T-cell (primary cell): Measurements from ENCODE around the gene BCAS3. TPM values are rescaled to one million over a fixed set of nuclear protein-coding genes. Genes with fewer than 3 reads are reported as not detected.

Experiments
- ATAC-seq, 4 experiments: fragments of 200-7000 bp in 3 of 4; fragments of 150-1000 bp in 1 of 4; cut with Tn5 transposase; replicated peaks in 1 of 4; 1 replicate in 3 of 4; 2 replicates in 1 of 4; pipeline ENCODE4 v1.10.0; 2021; ENCODE audit warnings: moderate library complexity in 3 of 4, mild to moderate bottlenecking in 2 of 4, moderate number of reproducible peaks in 1 of 4
- CTCF ChIA-PET, 2 donors: fragments of 300-600 bp; sonication (Branson Sonifier 250); formaldehyde crosslinking; loops; one replicate each; lab custom pipeline; 2022; ENCODE audit warnings: antibody characterized with exemption in 2 of 2; lab: Charles Lee
- POLR2A ChIA-PET, 2 donors: fragments of 300-600 bp; sonication (Branson Sonifier 250); formaldehyde crosslinking; loops; one replicate each; lab custom pipeline; 2022; ENCODE audit warnings: antibody characterized with exemption in 2 of 2; lab: Charles Lee
- DNase-seq, 35 experiments: peaks; one replicate each; pipeline versions ENCODE4 v3.0.0 to v3.0.0-alpha.2; 2013 to 2023
- H3K27ac ChIP-seq: one replicate; pipeline ENCODE4 v1.5.1; 2013; ENCODE audit warnings: low read length
- H3K27me3 ChIP-seq, 2 experiments: replicated peaks in 1 of 2; 1 replicate in 1 of 2; 2 replicates in 1 of 2; pipeline versions ENCODE4 v1.6.1 to v1.7.0; 2013; ENCODE audit warnings: low read length in 1 of 2, mixed read lengths in 1 of 2; ENCODE audit not compliant: control insufficient read depth in 2 of 2, insufficient read depth in 2 of 2; ENCODE audit errors: extremely low read depth in 1 of 2
- H3K36me3 ChIP-seq, 2 donors: 1 replicate in 1 of 2; 2 replicates in 1 of 2; pipeline versions ENCODE4 v1.6.1 to v1.7.0; 2013; ENCODE audit warnings: low read length in 1 of 2; ENCODE audit not compliant: control insufficient read depth in 2 of 2, insufficient read depth in 1 of 2; ENCODE audit errors: extremely low read depth in 1 of 2
- H3K4me1 ChIP-seq, 2 experiments: 1 replicate in 1 of 2; 2 replicates in 1 of 2; pipeline versions ENCODE4 v1.6.1 to v1.7.0; 2013; ENCODE audit warnings: low read length in 2 of 2, mixed read lengths in 1 of 2; ENCODE audit not compliant: insufficient read depth in 2 of 2, control insufficient read depth in 1 of 2; ENCODE audit errors: extremely low read depth in 1 of 2
- H3K4me3 ChIP-seq, 2 donors: 1 replicate in 1 of 2; 2 replicates in 1 of 2; pipeline versions ENCODE4 v1.5.1 to v1.7.0; 2013; ENCODE audit warnings: mild to moderate bottlenecking in 2 of 2, low read length in 1 of 2, moderate library complexity in 1 of 2; ENCODE audit not compliant: control insufficient read depth in 1 of 2; ENCODE audit errors: extremely low read depth in 1 of 2
- H3K9me3 ChIP-seq: 2 replicates; pipeline ENCODE4 v1.7.0; 2013
- H3K27ac Mint-ChIP-seq, 2 donors: one replicate each; pipeline ENCODE4 v1.8.0; 2020 to 2021; ENCODE audit warnings: mild to moderate bottlenecking in 2 of 2, mixed read lengths in 2 of 2
- H3K27me3 Mint-ChIP-seq, 2 donors: one replicate each; pipeline ENCODE4 v1.8.0; 2021 to 2022; ENCODE audit warnings: mixed read lengths in 2 of 2
- H3K36me3 Mint-ChIP-seq: one replicate; pipeline ENCODE4 v1.8.0; 2021; ENCODE audit warnings: mixed read lengths
- H3K4me1 Mint-ChIP-seq, 3 donors: one replicate each; pipeline ENCODE4 v1.8.0; 2020 to 2022; ENCODE audit warnings: mixed read lengths in 3 of 3, mild to moderate bottlenecking in 1 of 3
- H3K4me3 Mint-ChIP-seq, 3 donors: one replicate each; pipeline ENCODE4 v1.8.0; 2020 to 2022; ENCODE audit warnings: mild to moderate bottlenecking in 3 of 3, mixed read lengths in 3 of 3, moderate library complexity in 3 of 3
- H3K9me3 Mint-ChIP-seq, 3 donors: one replicate each; pipeline ENCODE4 v1.8.0; 2020 to 2022; ENCODE audit warnings: mixed read lengths in 3 of 3
- WGBS: methylation state at CpG from one replicate; pipeline ENCODE4 v1.1.5; 2013; ENCODE audit warnings: missing lambda C conversion rate; ENCODE audit not compliant: insufficient coverage; 5-methylcytosine and 5-hydroxymethylcytosine counted together
- total RNA-seq, 35 experiments: library from RNA in 6 of 35; stranded (reverse) in 6 of 35; fragments of 120-200 nt in 1 of 35; gene quantifications; one replicate each; pipeline versions ENCODE4 v1.2.1 to v1.2.4 and lab custom pipeline; 2013 to 2026

The BCAS3 gene
- total RNA-seq, 5 donors from 2014 or later (not counting 1 experiment from before 2014, with no cell fraction given) = 33.8 to 57.8 (median 38.1) TPM

DNA sequence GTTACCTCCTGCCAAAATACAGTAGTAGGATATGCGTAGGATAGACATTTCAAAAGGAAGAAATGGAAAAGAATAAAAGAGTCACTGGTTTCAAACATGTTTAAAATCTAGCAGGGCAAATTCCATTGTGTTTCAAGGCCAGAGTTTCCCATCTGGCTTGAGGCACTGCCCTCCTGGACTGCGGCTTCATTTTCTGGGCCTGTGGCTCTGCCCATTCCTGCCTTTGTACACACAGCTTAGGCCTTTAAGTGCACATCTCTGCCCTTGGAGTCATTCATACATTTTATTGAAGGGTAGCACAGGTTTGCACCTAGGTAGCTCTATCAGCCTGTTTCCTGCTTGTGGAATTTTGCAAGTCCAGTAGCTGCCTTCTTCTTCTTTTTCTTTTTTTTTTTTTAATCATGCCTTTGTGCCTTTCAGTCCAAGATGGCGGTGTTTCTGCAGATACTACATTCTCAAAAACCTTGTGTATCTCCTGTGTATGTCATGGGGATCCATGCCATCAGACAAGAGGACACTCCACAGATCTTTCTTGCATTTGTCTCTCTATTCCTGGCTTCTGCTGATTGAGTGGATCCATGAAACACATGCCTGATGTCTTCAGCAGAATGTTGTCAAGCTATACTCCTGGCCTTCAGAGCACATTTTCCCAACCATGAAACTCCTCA, 282.9 kb downstream of the BCAS3 start:
- Histone ChIP-seq H3K4me3 (no peak overlapping the region), H3K9me3 (no peaks in the 10 kb centered on the region), H3K27me3 (no peaks in the 10 kb centered on the region), H3K4me1 (no peaks in the 10 kb centered on the region), H3K27ac (no peak overlapping the region), H3K36me3 (no peaks in the 10 kb centered on the region)
- ChIA-PET CTCF (no interaction called here), POLR2A (no interaction called here)
- no peak overlapping the region for H3K4me3 Mint-ChIP-seq
- DNase-seq (no peak), ATAC-seq (no peak)
- peaks cover 48% of the 10 kb centered on the region for H3K36me3 Mint-ChIP-seq
- peaks cover 7 to 25% (median 10%) of the 10 kb centered on the region in 3 donors for H3K9me3 Mint-ChIP-seq
- 100% methylated on average over 2 of the region's 3 CpGs for WGBS
- H3K27ac Mint-ChIP-seq = no peak overlapping the region
- H3K4me1 Mint-ChIP-seq = no peaks in the 10 kb centered on the region
- H3K27me3 Mint-ChIP-seq = no peaks in the 10 kb centered on the region

DNA sequence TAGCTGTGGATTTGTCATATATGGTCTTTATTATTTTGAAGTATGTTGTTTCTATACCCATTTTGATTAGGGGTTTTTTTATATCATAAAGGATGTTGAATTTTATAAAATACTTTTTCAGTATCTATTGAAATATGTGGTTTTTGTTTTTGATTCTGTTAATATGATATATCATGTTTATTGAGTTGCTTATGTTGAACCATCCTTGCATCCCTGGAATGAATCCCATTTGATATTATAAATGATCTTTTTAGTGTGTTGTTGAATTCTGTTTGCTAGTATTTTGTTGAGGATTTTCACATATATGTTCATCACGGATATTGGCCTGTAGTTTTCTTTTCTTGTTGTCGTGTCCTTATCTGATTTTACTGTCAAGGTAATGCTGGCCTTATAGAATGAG, 286.5 kb downstream of the BCAS3 start:
- DNase-seq (no peak), ATAC-seq (no peak)
- peaks cover 22 to 43% (median 24%) of the 10 kb centered on the region in 3 donors for H3K9me3 Mint-ChIP-seq
- no CpG with 5 or more reads among the region's 2 CpGs for WGBS
- no peaks in the 10 kb centered on the region for H3K4me1 Mint-ChIP-seq
- Histone ChIP-seq H3K9me3 (no peaks in the 10 kb centered on the region), H3K27me3 (no peaks in the 10 kb centered on the region), H3K27ac (no peak overlapping the region), H3K36me3 (no peaks in the 10 kb centered on the region), H3K4me3 (no peak overlapping the region), H3K4me1 (no peaks in the 10 kb centered on the region)
- no peak overlapping the region for H3K27ac Mint-ChIP-seq
- CTCF ChIA-PET = no interaction called here
- no peaks in the 10 kb centered on the region for H3K27me3 Mint-ChIP-seq
- no peak overlapping the region for H3K4me3 Mint-ChIP-seq
- H3K36me3 Mint-ChIP-seq = peaks cover 54% of the 10 kb centered on the region
- POLR2A ChIA-PET = no interaction called here

- H3K9me3 ChIP-seq = no peaks in the 10 kb centered on the region
- Mint-ChIP-seq H3K36me3 (peaks cover 34% of the 10 kb centered on the region), H3K27ac (no peak overlapping the region), H3K27me3 (no peaks in the 10 kb centered on the region), H3K4me1 (peaks cover 0 to 3% (median 3%) of the 10 kb centered on the region in 3 donors), H3K4me3 (no peak overlapping the region), H3K9me3 (peaks cover 16 to 30% (median 18%) of the 10 kb centered on the region in 3 donors)
- H3K4me1 ChIP-seq = no peaks in the 10 kb centered on the region
- H3K4me3 ChIP-seq = no peak overlapping the region
- WGBS = 100% methylated on average over 1 of the region's 2 CpGs
- no peaks in the 10 kb centered on the region for H3K36me3 ChIP-seq
- CTCF ChIA-PET = no interaction called here
- POLR2A ChIA-PET = no interaction called here
- DNase-seq (no peak), ATAC-seq (no peak)
- no peak overlapping the region for H3K27ac ChIP-seq
- H3K27me3 ChIP-seq = no peaks in the 10 kb centered on the region
Measured at GRCh38 chr17:60968266-60968665, 290.6 kb downstream of the BCAS3 start.

- no peak overlapping the region for H3K27ac Mint-ChIP-seq
Measured at GRCh38 chr17:60969500-60970037, 291.9 kb downstream of the BCAS3 start.

DNA sequence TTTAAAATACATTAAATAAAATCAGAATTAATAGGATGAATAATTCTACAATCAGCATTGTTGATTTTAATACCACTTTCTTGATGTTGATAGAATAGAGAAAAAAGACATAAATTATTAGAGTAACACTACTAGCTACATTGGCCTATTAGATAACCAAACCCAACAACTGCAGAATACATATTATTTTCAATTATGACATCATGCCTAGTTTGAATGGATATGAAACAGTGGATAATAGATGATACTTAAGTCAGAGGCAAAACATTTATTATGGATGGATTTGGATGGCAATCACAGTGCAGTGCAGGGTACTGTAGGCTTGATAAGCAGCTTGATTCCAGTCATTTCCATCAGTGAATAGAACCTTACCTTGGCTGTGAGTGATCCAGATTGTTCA, 293.1 kb downstream of the BCAS3 start:
- ChIA-PET CTCF (interaction anchor here in 1 of 2 donors (1.1 kb wide), 1 partner anchor 388 kb away, joined by 4 read pairs; no protein-coding TSS in a partner anchor), POLR2A (no interaction called here)
- no peaks in the 10 kb centered on the region for H3K4me1 ChIP-seq
- no peaks in the 10 kb centered on the region for H3K9me3 ChIP-seq
- no peak overlapping the region for H3K27ac Mint-ChIP-seq
- no peaks in the 10 kb centered on the region for H3K27me3 Mint-ChIP-seq
- DNase-seq = no peak
- no peak for ATAC-seq
- no peaks in the 10 kb centered on the region for H3K36me3 ChIP-seq
- no peak overlapping the region for H3K4me3 Mint-ChIP-seq
- H3K4me1 Mint-ChIP-seq = peaks cover 0 to 3% (median 3%) of the 10 kb centered on the region in 3 donors
- no peak overlapping the region for H3K4me3 ChIP-seq
- H3K27ac ChIP-seq = no peak overlapping the region
- no peaks in the 10 kb centered on the region for H3K27me3 ChIP-seq
- peaks cover 19% of the 10 kb centered on the region for H3K36me3 Mint-ChIP-seq
- peaks cover 14 to 20% (median 14%) of the 10 kb centered on the region in 3 donors for H3K9me3 Mint-ChIP-seq

More at GRCh38 chr17:60969500-60970037, 291.9 kb downstream of the BCAS3 start:
- H3K27me3 Mint-ChIP-seq = no peaks in the 10 kb centered on the region
- no peaks in the 10 kb centered on the region for H3K27me3 ChIP-seq
- WGBS = no CpG with 5 or more reads among the region's 1 CpG
- ChIA-PET CTCF (no interaction called here), POLR2A (no interaction called here)
- H3K36me3 Mint-ChIP-seq = peaks cover 26% of the 10 kb centered on the region
- peaks cover 0 to 3% (median 3%) of the 10 kb centered on the region in 3 donors for H3K4me1 Mint-ChIP-seq
- no peak overlapping the region for H3K4me3 Mint-ChIP-seq
- no peak for ATAC-seq
- H3K36me3 ChIP-seq = no peaks in the 10 kb centered on the region
- H3K27ac ChIP-seq = no peak overlapping the region
- H3K9me3 Mint-ChIP-seq = peaks cover 14 to 21% (median 14%) of the 10 kb centered on the region in 3 donors
- H3K9me3 ChIP-seq = no peaks in the 10 kb centered on the region
- no peak overlapping the region for H3K4me3 ChIP-seq
- DNase-seq = no peak
- no peaks in the 10 kb centered on the region for H3K4me1 ChIP-seq

DNA sequence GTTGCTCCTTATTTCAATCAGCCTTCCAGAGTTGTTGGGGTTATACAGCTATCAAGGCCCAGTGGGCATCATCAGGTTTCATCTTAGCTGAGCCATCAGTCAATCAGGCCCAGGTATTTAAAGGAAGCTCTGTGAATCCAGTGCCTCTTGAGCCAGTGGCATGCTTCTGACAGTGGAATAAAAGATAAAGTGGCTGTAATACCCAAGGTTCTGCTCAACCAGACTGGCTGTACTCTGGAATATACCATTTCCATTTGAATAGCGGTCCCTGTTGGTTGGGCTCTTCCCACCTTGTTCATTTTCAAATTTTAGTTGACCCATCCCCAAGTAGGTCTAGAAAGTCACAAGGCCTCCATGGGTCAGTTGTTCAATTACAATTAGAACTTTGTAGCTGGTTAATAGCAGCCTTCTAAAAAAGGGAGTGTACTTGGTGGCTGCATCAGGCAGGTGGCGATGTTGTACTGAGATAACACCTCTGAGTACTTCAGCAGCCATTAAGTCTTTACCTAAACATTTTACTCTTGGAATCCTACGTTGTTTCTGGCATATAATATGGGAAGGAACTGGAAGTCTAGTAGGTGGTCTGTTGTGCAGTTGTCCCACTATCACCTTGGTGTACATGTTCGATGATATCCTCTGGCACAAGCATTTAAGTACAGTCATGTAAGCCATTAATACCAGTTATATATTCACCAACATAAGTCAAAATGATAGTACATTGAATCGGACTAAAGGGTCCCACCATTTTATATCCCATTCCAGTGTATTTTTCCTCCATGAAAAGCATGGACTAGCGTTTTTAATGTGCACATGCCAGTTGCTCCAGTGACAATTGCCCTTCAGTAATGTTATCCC, 294.1 kb downstream of the BCAS3 start:
- Histone ChIP-seq H3K27me3 (no peaks in the 10 kb centered on the region), H3K9me3 (no peaks in the 10 kb centered on the region), H3K4me3 (no peak overlapping the region), H3K27ac (no peak overlapping the region), H3K4me1 (no peaks in the 10 kb centered on the region), H3K36me3 (no peaks in the 10 kb centered on the region)
- peaks cover 0 to 3% (median 3%) of the 10 kb centered on the region in 3 donors for H3K4me1 Mint-ChIP-seq
- WGBS = 69% methylated on average over 3 of the region's 6 CpGs
- CTCF ChIA-PET = interaction anchor here (0.5 to 1.1 kb wide), 7 partner anchors 9 to 445 kb away, joined by 3 to 8 read pairs (median 4); no protein-coding TSS in a partner anchor
- no peak overlapping the region for H3K27ac Mint-ChIP-seq
- DNase-seq (peak in 27 of 35 experiments; percentile 3 to 61 (median 18)), ATAC-seq (no peak)
- H3K36me3 Mint-ChIP-seq = peaks cover 12% of the 10 kb centered on the region
- no peak overlapping the region for H3K4me3 Mint-ChIP-seq
- peaks cover 8 to 13% (median 12%) of the 10 kb centered on the region in 3 donors for H3K9me3 Mint-ChIP-seq
- no peaks in the 10 kb centered on the region for H3K27me3 Mint-ChIP-seq
- POLR2A ChIA-PET = interaction anchor here in 1 of 2 donors (0.6 kb wide), 1 partner anchor 69 kb away, joined by 7 read pairs; no protein-coding TSS in a partner anchor
